H1 (cell line): ENCODE data around the gene ZNF25. TPM values are rescaled to one million over a fixed set of nuclear protein-coding genes. Genes with fewer than 3 reads are reported as not detected.

Source experiments
- RBBP5 ChIP-seq: IDR thresholded peaks from 2 replicates; pipeline ENCODE4 v1.7.1; 2012; ENCODE audit warnings: low read depth, mild to moderate bottlenecking, inconsistent platforms, low read length, moderate library complexity, borderline replicate concordance
- SAP30 ChIP-seq: fragments of 300-600 bp; sonication (generic); IDR thresholded peaks from 2 replicates; pipeline ENCODE4 v1.7.1; 2012; ENCODE audit warnings: low read length, moderate library complexity, mild to moderate bottlenecking, inconsistent platforms; ENCODE audit not compliant: insufficient read depth, insufficient replicate concordance
- SP4 ChIP-seq: IDR thresholded peaks from 2 replicates; pipeline ENCODE4 v1.6.1; 2012; ENCODE audit warnings: low read length, inconsistent platforms
- polyA plus RNA-seq, 7 experiments: library from polyadenylated mRNA; depleted of rRNA in 3 of 7; stranded (reverse) in 5 of 7; unstranded in 2 of 7; fragments of >200 nt in 5 of 7; fragments of 200-250 nt in 2 of 7; gene quantifications; 1 replicate in 5 of 7; 2 replicates in 1 of 7; 4 replicates in 1 of 7; pipeline versions ENCODE4 v1.2.1 to v1.2.3, GENCODE V29; 2011 to 2013; ENCODE audit warnings: missing spikeins in 2 of 7, mixed read lengths in 2 of 7
- total RNA-seq: library from RNA; stranded (reverse); fragmentation: NEBNext Ultra II Directional; extraction: Animal tissue kit (Norgen Biotek cat#: 25700); gene quantifications from 2 replicates; pipeline ENCODE4 v1.2.1, GENCODE V29; 2021

The ZNF25 gene
- total and polyA plus RNA-seq, 2 of the 8 experiments (the other 6 are each of a cell fraction or from before 2014, with no cell fraction given) = 0.17 to 1.3 TPM

GRCh38 chr10:37937864-37938263 is 38.6 kb downstream of the ZNF25 start (continued):
- TF ChIP-seq SAP30 (no peak), SP4 (no peak), RBBP5 (no peak)
- TF ChIP-seq, all 59 proteins: peak for 0
